WTC11 (cell line): ENCODE measurements around the gene CHTF8. TPM values are rescaled to one million over a fixed set of nuclear protein-coding genes. Genes with fewer than 3 reads are reported as not detected.

Source experiments
- CBFB ChIP-seq: sonication (generic); formaldehyde crosslinking; IDR thresholded peaks from 2 replicates; pipeline ENCODE4 v1.8.1; 2022; ENCODE audit warnings: mild to moderate bottlenecking, low read depth, missing genetic modification reagents
- CREB1 ChIP-seq: sonication (generic); formaldehyde crosslinking; IDR thresholded peaks from 2 replicates; pipeline ENCODE4 v1.8.0; 2023; ENCODE audit warnings: mild to moderate bottlenecking, missing genetic modification reagents
- ETV6 ChIP-seq: sonication (generic); formaldehyde crosslinking; IDR thresholded peaks from 2 replicates; pipeline ENCODE4 v1.8.1; 2022; ENCODE audit warnings: mild to moderate bottlenecking, missing genetic modification reagents
- FOXP1 ChIP-seq: sonication (generic); formaldehyde crosslinking; IDR thresholded peaks from 2 replicates; pipeline ENCODE4 v1.8.0; 2022; ENCODE audit warnings: missing genetic modification reagents, mild to moderate bottlenecking, moderate library complexity, borderline replicate concordance
- FOXP4 ChIP-seq: sonication (generic); formaldehyde crosslinking; IDR thresholded peaks from 2 replicates; pipeline ENCODE4 v1.8.0; 2022; ENCODE audit warnings: mild to moderate bottlenecking, missing genetic modification reagents
- HMGA2 ChIP-seq: fragments of 250-450 bp; sonication (Bioruptor Pico); IDR thresholded peaks from 2 replicates; pipeline ENCODE4 v1.4.0; 2021; ENCODE audit warnings: mild to moderate bottlenecking, moderate library complexity
- JUN ChIP-seq: sonication (generic); formaldehyde crosslinking; IDR thresholded peaks from 2 replicates; pipeline ENCODE4 v1.8.0; 2023; ENCODE audit warnings: mild to moderate bottlenecking, missing genetic modification reagents
- NR1H2 ChIP-seq: sonication (generic); formaldehyde crosslinking; IDR thresholded peaks from 2 replicates; pipeline ENCODE4 v1.9.0; 2021; ENCODE audit warnings: mild to moderate bottlenecking, moderate library complexity, missing genetic modification reagents
- NR2C2 ChIP-seq: sonication (generic); formaldehyde crosslinking; IDR thresholded peaks from 2 replicates; pipeline ENCODE4 v1.8.0; 2022; ENCODE audit warnings: mild to moderate bottlenecking, missing genetic modification reagents
- OVOL2 ChIP-seq: fragments of 250-450 bp; sonication (Bioruptor Pico); IDR thresholded peaks from 2 replicates; pipeline ENCODE4 v1.9.0; 2021; ENCODE audit warnings: mild to moderate bottlenecking, borderline replicate concordance
- PREB ChIP-seq: sonication (generic); formaldehyde crosslinking; IDR thresholded peaks from 2 replicates; pipeline ENCODE4 v1.8.1; 2022; ENCODE audit warnings: mild to moderate bottlenecking, missing genetic modification reagents, moderate library complexity, borderline replicate concordance
- PRRX2 ChIP-seq: fragments of 250-450 bp; sonication (Bioruptor Pico); IDR thresholded peaks from 2 replicates; pipeline ENCODE4 v1.8.0; 2021; ENCODE audit warnings: mild to moderate bottlenecking
- RORB ChIP-seq: fragments of 250-450 bp; sonication (Bioruptor Pico); IDR thresholded peaks from 2 replicates; pipeline ENCODE4 v1.9.0; 2021; ENCODE audit warnings: mild to moderate bottlenecking
- TCF7 ChIP-seq: sonication (generic); formaldehyde crosslinking; IDR thresholded peaks from 2 replicates; pipeline ENCODE4 v1.8.0; 2022; ENCODE audit warnings: mild to moderate bottlenecking, low read depth, missing genetic modification reagents, moderate library complexity
- TP53 ChIP-seq: sonication (generic); formaldehyde crosslinking; IDR thresholded peaks from 2 replicates; pipeline ENCODE4 v1.8.1; 2023; ENCODE audit warnings: mild to moderate bottlenecking, missing genetic modification reagents
- USF1 ChIP-seq: sonication (generic); formaldehyde crosslinking; IDR thresholded peaks from 2 replicates; pipeline ENCODE4 v1.8.0; 2022; ENCODE audit warnings: mild to moderate bottlenecking, missing genetic modification reagents
- ZNF138 ChIP-seq: sonication (generic); formaldehyde crosslinking; conservative IDR thresholded peaks from 2 replicates; pipeline ENCODE4 v1.8.1; 2022; ENCODE audit warnings: mild to moderate bottlenecking, moderate library complexity, missing genetic modification reagents
- ZNF281 ChIP-seq: sonication (generic); formaldehyde crosslinking; IDR thresholded peaks from 2 replicates; pipeline ENCODE4 v1.8.0; 2023; ENCODE audit warnings: mild to moderate bottlenecking, missing genetic modification reagents
- ZNF416 ChIP-seq: fragments of 250-450 bp; sonication (Bioruptor Pico); IDR thresholded peaks from 2 replicates; pipeline ENCODE4 v1.9.0; 2021; ENCODE audit warnings: mild to moderate bottlenecking, inconsistent platforms
- ZNF423 ChIP-seq: fragments of 250-450 bp; sonication (Bioruptor Pico); IDR thresholded peaks from 2 replicates; pipeline ENCODE4 v2.1.2; 2022; ENCODE audit warnings: mild to moderate bottlenecking, moderate library complexity
- ZNF512 ChIP-seq: sonication (generic); formaldehyde crosslinking; IDR thresholded peaks from 2 replicates; pipeline ENCODE4 v1.8.1; 2022; ENCODE audit warnings: missing genetic modification reagents, borderline replicate concordance
- total RNA-seq: library from RNA; stranded (reverse); gene quantifications from 3 replicates; pipeline ENCODE4 v1.2.3, GENCODE V29; 2021

CHTF8 gene
- total RNA-seq, 1 experiment from 2014 or later: 115 TPM

GRCh38 chr16:69131839-69132423 lies 457 bp downstream of the CHTF8 start (continued):
- TF ChIP-seq FOXP4 (no peak), NR1H2 (CRISPR knock-in tag) (no peak), RORB (CRISPR knock-in tag) (0 out of 2 replicates have a peak, but pooled peaks have one; percentile 44), JUN (no peak), OVOL2 (CRISPR knock-in tag) (0 out of 2 replicates have a peak, but pooled peaks have one; percentile 37), ZNF423 (no peak), TP53 (CRISPR knock-in tag) (0 out of 2 replicates have a peak, but pooled peaks have one; percentile 2), CREB1 (CRISPR knock-in tag) (no peak), ETV6 (no peak), NR2C2 (no peak), CBFB (CRISPR knock-in tag) (no peak), HMGA2 (CRISPR knock-in tag) (no peak), TCF7 (CRISPR knock-in tag) (no peak), ZNF512 (CRISPR knock-in tag) (no peak), PRRX2 (peak; percentile 58; the same call in 1 of the 2 replicates), PREB (CRISPR knock-in tag) (no peak), ZNF416 (CRISPR knock-in tag) (peak; percentile 53; the same call in 1 of the 2 replicates), USF1 (CRISPR knock-in tag) (peak; percentile 24; the same call in 1 of the 2 replicates), FOXP1 (CRISPR knock-in tag) (no peak), ZNF138 (CRISPR knock-in tag) (no peak), ZNF281 (no peak; the same call in 1 of the 2 replicates)
